Caco-2 (cell line): Measurements from ENCODE around the gene PAX5. TPM values are rescaled to one million over a fixed set of nuclear protein-coding genes. Genes with fewer than 3 reads are reported as not detected.

Experiments used
- BruUV-seq: library from RNA; stranded (reverse); fragments of 400-500 nt; replicated peaks from 2 replicates; lab custom pipeline; 2021; lab: Mats Ljungman, UMichigan
- CTCF ChIA-PET: fragments of 300-600 bp; sonication (Branson Sonifier 250); formaldehyde crosslinking; loops from one replicate; lab custom pipeline; 2022; ENCODE audit warnings: antibody characterized with exemption; lab: Charles Lee
- POLR2A ChIA-PET: fragments of 300-600 bp; sonication (Branson Sonifier 250); formaldehyde crosslinking; loops from one replicate; lab custom pipeline; 2022; ENCODE audit warnings: antibody characterized with exemption; lab: Charles Lee
- DNase-seq, 2 experiments: peaks; one replicate each; pipeline versions ENCODE4 v3.0.0 to v3.0.0-alpha.2; 2020 to 2022
- H3K27me3 ChIP-seq: replicated peaks from 2 replicates; pipeline ENCODE4 v1.6.0; 2011; ENCODE audit warnings: low read length; ENCODE audit not compliant: control insufficient read depth, insufficient read depth
- H3K36me3 ChIP-seq: 2 replicates; pipeline ENCODE4 v1.5.1; 2011; ENCODE audit warnings: low read length; ENCODE audit not compliant: control insufficient read depth, insufficient read depth
- H3K4me1 ChIP-seq: fragments of 250-450 bp; sonication (Bioruptor Pico); 2 replicates; pipeline ENCODE4 v1.5.1; 2020; ENCODE audit warnings: mild to moderate bottlenecking
- H3K4me3 ChIP-seq: 2 replicates; pipeline ENCODE4 v1.5.1; 2011; ENCODE audit warnings: low read depth, mild to moderate bottlenecking, control low read depth, low read length
- H3K9me3 ChIP-seq: fragments of 250-450 bp; sonication (Bioruptor Pico); 2 replicates; pipeline ENCODE4 v1.5.1; 2020; ENCODE audit warnings: mild to moderate bottlenecking, moderate library complexity
- H3K27ac Mint-ChIP-seq: one replicate; pipeline ENCODE4 v1.8.0; 2022; ENCODE audit warnings: mixed read lengths; ENCODE audit not compliant: unreplicated experiment
- H3K27me3 Mint-ChIP-seq: one replicate; pipeline ENCODE4 v1.8.0; 2022; ENCODE audit warnings: mixed read lengths; ENCODE audit not compliant: insufficient read depth, unreplicated experiment
- H3K36me3 Mint-ChIP-seq: one replicate; pipeline ENCODE4 v1.8.0; 2022; ENCODE audit warnings: mild to moderate bottlenecking, mixed read lengths; ENCODE audit not compliant: insufficient read depth, unreplicated experiment
- H3K4me1 Mint-ChIP-seq: one replicate; pipeline ENCODE4 v1.8.0; 2022; ENCODE audit warnings: low read depth, mixed read lengths; ENCODE audit not compliant: unreplicated experiment
- H3K4me3 Mint-ChIP-seq: one replicate; pipeline ENCODE4 v1.8.0; 2022; ENCODE audit warnings: mild to moderate bottlenecking, moderate library complexity, mixed read lengths; ENCODE audit not compliant: unreplicated experiment
- H3K9me3 Mint-ChIP-seq: one replicate; pipeline ENCODE4 v1.8.0; 2022; ENCODE audit warnings: mixed read lengths; ENCODE audit not compliant: unreplicated experiment
- intact Hi-C: fragments of 100-400 bp; cut with micrococcal nuclease; formaldehyde crosslinking; loops from one replicate; pipeline ENCODE4 v1.10.0; 2022; ENCODE audit not compliant: unreplicated experiment
- total RNA-seq: library from RNA; stranded (reverse); gene quantifications from 2 replicates; pipeline ENCODE4 v1.2.3, GENCODE V29; 2022
- TF ChIP-seq, protein P1 (sequence below), 2 experiments: fragments of 200-600 bp in 1 of 2; IDR thresholded peaks; 1 replicate in 1 of 2; 2 replicates in 1 of 2; pipeline versions ENCODE4 v1.5.1 to v1.8.0; 2011 to 2022; ENCODE audit warnings: antibody characterized with exemption in 1 of 2, control low read depth in 1 of 2, inconsistent platforms in 1 of 2, low read depth in 1 of 2, low read length in 1 of 2, mild to moderate bottlenecking in 1 of 2, moderate library complexity in 1 of 2; ENCODE audit not compliant: insufficient read depth in 1 of 2, severe bottlenecking in 1 of 2, unreplicated experiment in 1 of 2

PAX5 gene
- total RNA-seq, 1 experiment from 2014 or later, result not detected

DNA sequence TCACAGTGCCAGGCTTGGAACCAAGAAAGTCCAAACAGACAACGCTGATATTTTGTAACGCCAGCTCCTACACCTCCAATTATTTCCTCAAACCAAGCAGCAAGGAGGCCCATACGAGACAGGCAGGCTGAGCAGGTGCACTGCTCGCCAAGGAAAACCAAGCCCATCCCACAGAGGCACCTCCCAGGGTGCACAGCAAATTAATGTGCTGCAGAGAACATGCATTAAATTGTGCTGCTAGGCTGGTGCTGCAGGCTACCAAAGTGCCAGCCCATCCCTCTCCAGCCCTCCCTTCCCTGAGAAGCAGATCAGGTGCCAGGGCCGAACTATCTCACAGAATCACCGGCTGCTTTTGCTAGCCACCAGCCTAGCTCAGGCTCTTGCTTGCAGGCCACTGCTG is 137.8 kb downstream of the PAX5 start:
- H3K4me3 Mint-ChIP-seq, result no peak overlapping the region

DNA sequence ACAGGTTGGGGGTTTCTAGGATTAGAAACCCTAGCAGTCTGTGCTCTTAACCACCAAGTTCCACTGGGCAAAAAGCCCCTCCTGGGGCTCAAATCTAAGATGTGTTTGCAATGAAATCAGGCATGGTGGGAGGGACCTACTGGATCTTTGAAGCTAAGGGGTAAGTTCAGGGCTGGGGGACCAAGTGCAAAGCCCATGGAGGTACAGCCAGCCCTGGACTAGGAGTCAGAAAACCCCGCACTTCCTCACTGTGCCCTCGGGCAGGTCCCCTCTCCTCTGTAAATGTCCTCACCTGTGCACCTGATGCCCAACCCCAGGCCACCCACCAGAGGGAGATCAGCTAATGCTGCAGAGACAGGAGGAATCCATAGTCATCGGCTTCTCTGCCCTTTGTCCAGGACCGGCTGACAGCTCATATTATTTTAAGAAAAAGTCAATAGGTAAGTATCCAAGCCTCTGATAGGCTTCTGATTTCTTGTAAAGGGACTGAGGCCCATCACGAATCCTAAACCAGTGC is 138.3 kb downstream of the PAX5 start:
- Histone ChIP-seq H3K4me1 (peaks cover 12% of the 10 kb centered on the region), H3K27me3 (no peaks in the 10 kb centered on the region; the same call in 1 of the 2 replicates)
- TF ChIP-seq, protein P1, sequence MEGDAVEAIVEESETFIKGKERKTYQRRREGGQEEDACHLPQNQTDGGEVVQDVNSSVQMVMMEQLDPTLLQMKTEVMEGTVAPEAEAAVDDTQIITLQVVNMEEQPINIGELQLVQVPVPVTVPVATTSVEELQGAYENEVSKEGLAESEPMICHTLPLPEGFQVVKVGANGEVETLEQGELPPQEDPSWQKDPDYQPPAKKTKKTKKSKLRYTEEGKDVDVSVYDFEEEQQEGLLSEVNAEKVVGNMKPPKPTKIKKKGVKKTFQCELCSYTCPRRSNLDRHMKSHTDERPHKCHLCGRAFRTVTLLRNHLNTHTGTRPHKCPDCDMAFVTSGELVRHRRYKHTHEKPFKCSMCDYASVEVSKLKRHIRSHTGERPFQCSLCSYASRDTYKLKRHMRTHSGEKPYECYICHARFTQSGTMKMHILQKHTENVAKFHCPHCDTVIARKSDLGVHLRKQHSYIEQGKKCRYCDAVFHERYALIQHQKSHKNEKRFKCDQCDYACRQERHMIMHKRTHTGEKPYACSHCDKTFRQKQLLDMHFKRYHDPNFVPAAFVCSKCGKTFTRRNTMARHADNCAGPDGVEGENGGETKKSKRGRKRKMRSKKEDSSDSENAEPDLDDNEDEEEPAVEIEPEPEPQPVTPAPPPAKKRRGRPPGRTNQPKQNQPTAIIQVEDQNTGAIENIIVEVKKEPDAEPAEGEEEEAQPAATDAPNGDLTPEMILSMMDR (IDR thresholded peaks at IDR 0.05; ENCODE audit: insufficient read depth in 1 of 2, low read depth in 1 of 2, low read length in 1 of 2, severe bottlenecking in 1 of 2, unreplicated experiment in 1 of 2), result peak in 1 of 2 experiments; percentile 37

More for the DNA sequence above, 137.8 kb downstream of the PAX5 start:
- POLR2A ChIA-PET, result no interaction called here
- no peaks in the 10 kb centered on the region for H3K9me3 ChIP-seq
- H3K27me3 Mint-ChIP-seq, result peaks cover 12% of the 10 kb centered on the region
- H3K36me3 Mint-ChIP-seq, result peaks cover 5% of the 10 kb centered on the region
- H3K4me3 ChIP-seq, result no peak overlapping the region
- H3K27ac Mint-ChIP-seq, result no peak overlapping the region
- TF ChIP-seq, protein P1 (IDR thresholded peaks at IDR 0.05; ENCODE audit: insufficient read depth in 1 of 2, low read depth in 1 of 2, low read length in 1 of 2, severe bottlenecking in 1 of 2, unreplicated experiment in 1 of 2), result no peak
- no TSS peak for BruUV-seq
- H3K9me3 Mint-ChIP-seq, result no peaks in the 10 kb centered on the region
- no peaks in the 10 kb centered on the region for H3K36me3 ChIP-seq
- DNase-seq, result no peak
- CTCF ChIA-PET, result interaction anchor here (0.8 kb wide), 1 partner anchor 23 kb away, joined by 4 read pairs; no protein-coding TSS in a partner anchor
- H3K4me1 Mint-ChIP-seq, result peaks cover 16% of the 10 kb centered on the region
- intact Hi-C loops, result no loop called here
- no peaks in the 10 kb centered on the region; the same call in 1 of the 2 replicates for H3K27me3 ChIP-seq
- peaks cover 9% of the 10 kb centered on the region for H3K4me1 ChIP-seq

GRCh38 chr9:36894695-36895310 is 139.3 kb downstream of the PAX5 start:
- no TSS peak for BruUV-seq
- H3K4me3 Mint-ChIP-seq, result no peak overlapping the region
- peaks cover 3% of the 10 kb centered on the region for H3K27me3 Mint-ChIP-seq

More for the DNA sequence above, 138.3 kb downstream of the PAX5 start:
- Histone ChIP-seq H3K9me3 (no peaks in the 10 kb centered on the region), H3K36me3 (no peaks in the 10 kb centered on the region), H3K4me3 (no peak overlapping the region)
- CTCF ChIA-PET, result interaction anchor here (0.8 kb wide), 1 partner anchor 23 kb away, joined by 4 read pairs; no protein-coding TSS in a partner anchor
- no TSS peak for BruUV-seq
- DNase-seq, result peak in 1 of 2 experiments; percentile 23
- Mint-ChIP-seq H3K4me3 (no peak overlapping the region), H3K4me1 (peaks cover 11% of the 10 kb centered on the region), H3K9me3 (no peaks in the 10 kb centered on the region), H3K36me3 (peaks cover 5% of the 10 kb centered on the region), H3K27ac (no peak overlapping the region), H3K27me3 (peaks cover 7% of the 10 kb centered on the region)
- POLR2A ChIA-PET, result no interaction called here
- intact Hi-C loops, result no loop called here

More at GRCh38 chr9:36894695-36895310, 139.3 kb downstream of the PAX5 start:
- peaks cover 5% of the 10 kb centered on the region for H3K36me3 Mint-ChIP-seq
- peaks cover 7% of the 10 kb centered on the region for H3K4me1 Mint-ChIP-seq
- no peak overlapping the region for H3K4me3 ChIP-seq
- ChIA-PET POLR2A (no interaction called here), CTCF (no interaction called here)
- no peak for DNase-seq
- H3K27me3 ChIP-seq, result no peaks in the 10 kb centered on the region; the same call in 1 of the 2 replicates
- H3K27ac Mint-ChIP-seq, result no peak overlapping the region
- H3K9me3 ChIP-seq, result no peaks in the 10 kb centered on the region
- TF ChIP-seq, protein P1 (IDR thresholded peaks at IDR 0.05; ENCODE audit: insufficient read depth in 1 of 2, low read depth in 1 of 2, low read length in 1 of 2, severe bottlenecking in 1 of 2, unreplicated experiment in 1 of 2), result no peak
- intact Hi-C loops, result no loop called here
- H3K36me3 ChIP-seq, result no peaks in the 10 kb centered on the region
- peaks cover 12% of the 10 kb centered on the region for H3K4me1 ChIP-seq
- H3K9me3 Mint-ChIP-seq, result no peaks in the 10 kb centered on the region
